Femur (tissue), 1 donor: Measurements from ENCODE around the gene EML3.
"Not testable (repeated sequence)": the region's sequence is repeated elsewhere in the genome, so short reads cannot be mapped to it uniquely, and the experiment has no call there.

Experiments used
- DNase-seq: peaks from one replicate; pipeline ENCODE4 v3.0.0-alpha.2; 2017

EML3 gene

DNA sequence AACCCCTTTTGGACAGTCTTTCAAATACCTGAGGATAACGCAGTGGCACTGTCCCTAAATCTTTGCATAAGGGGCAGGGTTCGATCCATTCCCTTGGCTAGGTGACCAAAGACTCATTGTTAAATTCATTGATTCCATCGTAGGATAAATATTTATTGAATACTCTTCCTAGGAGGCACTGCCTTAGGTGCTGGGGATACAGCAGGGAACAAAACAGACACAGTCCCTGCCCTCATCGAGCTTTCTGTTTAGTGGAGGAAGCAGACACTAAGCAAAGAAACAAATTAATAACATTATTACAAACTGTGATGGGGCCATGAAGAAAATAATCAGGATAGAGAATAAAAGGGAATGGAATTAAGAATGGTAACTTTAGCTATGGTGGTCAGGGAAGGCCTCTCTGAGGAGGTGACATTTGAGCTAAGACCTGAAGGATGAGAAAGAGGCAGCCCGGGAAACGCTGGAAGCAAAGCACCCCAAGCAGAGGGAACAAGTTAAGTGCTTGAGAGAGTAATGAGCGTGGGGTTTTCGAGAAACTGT lies 8.5 kb upstream of the EML3 start:
- no peak for DNase-seq

DNA sequence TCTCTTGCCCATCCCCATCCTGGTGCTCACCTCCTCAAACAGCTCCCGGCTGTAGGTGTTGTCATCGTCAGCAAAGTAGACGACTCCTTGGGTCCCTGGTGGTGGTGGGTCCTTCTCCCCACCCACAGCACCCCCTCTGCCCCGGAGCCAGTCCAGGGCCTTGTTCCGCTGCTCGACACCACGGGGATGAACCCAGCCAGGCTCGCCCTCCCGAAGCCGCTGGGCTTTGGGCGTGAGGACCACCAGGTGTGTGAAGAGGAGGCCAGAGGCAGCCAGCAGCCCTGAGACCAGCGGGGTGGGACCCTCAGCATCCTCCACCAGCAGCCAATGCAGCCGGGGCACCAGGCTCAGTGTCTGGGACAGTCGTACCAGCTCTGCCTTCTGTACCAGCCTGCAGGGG lies 4.4 kb upstream of the EML3 start:
- not testable (repeated sequence) for DNase-seq

DNA sequence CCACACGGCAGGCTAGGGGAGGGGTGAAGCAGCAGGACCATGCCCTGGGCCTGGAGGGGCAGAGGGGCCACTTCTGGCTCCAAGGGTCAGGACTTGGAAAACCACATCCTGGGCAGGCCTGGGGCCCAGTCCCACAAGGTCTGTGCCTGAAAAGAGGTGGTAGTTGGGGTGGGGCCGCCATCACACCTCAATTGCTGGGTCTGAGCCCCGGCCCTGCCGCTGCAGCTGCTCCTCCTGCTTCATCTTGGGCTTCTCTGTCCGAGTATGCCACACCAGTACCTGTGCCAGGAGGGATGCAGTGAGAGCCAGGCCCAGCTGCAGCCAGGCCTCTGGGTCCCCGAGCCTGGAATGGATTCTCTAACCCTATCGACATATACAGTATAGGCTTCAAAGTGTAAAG lies 2.9 kb upstream of the EML3 start:
- DNase-seq: no peak

GRCh38 chr11:62614275-62614674 lies 1.7 kb upstream of the EML3 start:
- no peak for DNase-seq

DNA sequence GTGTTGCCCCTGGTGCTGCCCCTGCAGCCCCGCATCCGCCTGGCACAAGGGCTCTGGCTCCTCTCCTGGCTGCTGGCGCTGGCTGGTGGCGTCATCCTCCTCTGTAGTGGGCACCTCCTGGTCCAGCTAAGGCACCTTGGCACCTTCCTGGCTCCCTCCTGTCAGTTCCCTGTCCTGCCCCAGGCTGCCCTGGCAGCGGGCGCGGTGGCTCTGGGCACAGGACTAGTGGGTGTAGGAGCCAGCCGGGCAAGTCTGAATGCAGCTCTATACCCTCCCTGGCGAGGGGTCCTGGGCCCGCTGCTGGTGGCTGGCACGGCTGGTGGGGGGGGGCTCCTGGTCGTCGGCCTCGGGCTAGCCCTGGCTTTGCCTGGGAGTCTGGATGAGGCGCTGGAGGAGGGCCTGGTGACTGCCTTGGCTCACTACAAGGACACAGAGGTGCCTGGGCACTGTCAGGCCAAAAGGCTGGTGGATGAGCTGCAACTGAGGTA lies 760 bp upstream of the EML3 start:
- peak; percentile 51 for DNase-seq

DNA sequence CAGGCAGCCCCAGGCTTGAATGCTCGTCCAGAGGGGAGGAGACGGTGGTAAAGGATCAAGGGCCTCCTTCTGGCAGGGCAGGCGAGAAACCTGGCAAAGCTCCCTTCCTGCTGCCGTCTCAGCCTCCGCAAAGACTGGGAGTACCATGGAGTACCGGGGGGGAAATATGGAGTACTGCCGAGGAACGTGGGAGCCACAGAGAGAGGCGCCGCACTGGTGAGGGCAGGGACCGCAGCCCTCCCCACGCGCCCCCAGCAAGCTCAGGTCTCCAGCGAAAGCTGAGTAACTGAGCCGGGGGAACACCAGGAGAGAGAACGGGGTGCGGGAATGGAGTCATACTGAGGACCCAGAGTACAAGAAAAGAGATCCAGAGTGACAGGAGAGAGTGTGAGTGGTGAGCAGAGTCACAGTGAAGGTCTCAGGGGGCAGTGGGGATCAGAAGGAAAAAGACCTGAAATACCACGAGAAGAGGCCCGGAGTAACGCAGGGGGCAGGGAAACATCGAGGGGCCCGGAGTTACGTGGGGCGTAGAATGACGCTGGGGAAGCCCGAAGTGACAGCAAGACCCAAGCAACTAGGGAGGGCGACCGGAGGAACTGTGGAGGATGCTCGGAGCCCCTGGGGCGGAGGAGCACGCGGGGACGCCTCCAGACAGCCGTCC lies 740 bp downstream of the EML3 start:
- DNase-seq: peak; percentile 85

DNA sequence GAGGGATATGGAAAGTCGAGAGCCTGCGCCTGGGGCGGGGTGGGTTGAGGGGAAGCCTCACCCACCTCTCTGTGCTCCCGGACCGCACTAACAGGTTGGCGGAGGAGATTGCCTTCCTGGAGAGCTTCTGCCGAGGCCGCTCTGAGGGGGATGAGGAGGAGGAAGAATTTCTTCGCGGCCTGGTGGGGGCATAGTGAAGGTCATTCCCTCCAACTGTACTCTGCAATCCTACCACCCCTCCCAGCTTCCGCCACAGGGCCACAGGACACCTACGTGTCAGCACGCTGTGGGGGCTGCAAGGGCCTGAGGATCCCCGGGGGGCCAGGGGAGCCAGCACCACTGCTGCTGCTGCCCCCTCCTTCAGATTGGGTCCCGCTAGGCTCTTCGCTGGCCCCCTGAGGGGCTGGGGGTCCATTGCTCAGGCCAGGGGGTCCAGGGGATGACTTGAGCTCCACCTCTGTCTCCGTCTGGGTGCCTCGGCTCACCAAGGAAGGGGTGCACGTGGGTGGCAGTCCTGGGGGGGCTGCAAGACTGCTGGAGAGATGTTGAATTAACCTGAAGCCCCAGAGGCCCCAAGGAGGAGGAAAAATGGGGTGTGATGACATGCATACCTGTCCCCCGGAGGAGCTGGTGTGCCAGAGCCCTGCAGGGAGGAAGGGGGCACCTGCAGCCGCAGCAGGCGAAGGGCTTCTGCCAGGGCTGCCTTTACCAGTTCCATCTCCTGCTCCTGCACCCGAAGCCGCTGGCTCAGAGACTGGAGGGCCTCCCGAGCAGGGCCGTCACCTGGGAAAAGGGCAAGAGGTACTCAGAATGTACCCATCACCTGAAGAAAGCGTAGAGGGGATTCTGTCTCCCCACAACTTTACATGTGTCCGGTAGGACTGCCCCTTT lies 1.5 kb downstream of the EML3 start:
- DNase-seq: no peak

DNA sequence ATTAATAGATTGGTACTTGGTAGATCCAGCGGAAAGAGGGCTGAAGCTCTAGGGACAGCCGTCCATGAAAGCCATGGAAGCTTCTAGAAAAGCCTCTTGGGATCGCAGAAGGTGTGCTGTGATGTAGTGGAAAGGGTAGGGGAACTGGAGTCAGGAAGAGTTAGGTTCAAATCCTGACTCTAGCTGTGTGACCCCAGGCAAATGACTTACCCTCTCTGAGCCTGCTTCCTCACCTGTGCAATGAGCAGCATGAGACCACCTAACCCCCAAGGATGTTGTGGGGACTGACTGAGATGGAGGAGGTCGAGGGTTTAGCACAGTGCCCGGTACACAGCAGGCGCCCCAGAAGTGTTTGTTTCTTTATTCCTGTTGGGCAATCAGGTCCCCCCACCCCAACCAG lies 2.2 kb downstream of the EML3 start:
- DNase-seq: no peak

DNA sequence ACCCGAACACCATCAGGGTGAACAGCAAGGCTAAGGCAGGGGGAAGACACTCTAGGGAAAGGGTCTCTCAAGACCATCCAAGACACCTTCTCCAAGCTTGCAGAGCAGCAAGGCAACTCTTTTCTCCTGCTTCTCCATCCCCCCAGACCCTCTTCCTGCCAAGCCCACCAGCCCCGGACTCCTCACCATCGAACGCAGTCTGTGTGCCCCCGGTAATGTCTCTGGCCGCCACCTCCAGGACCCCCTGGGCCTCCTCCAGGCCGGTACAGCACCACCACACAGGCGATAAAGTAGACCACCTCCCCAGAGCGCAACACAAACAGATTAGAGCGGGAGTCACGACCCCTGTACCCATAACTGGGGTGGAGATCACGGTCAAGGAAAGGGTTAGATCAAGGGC lies 3.8 kb downstream of the EML3 start:
- DNase-seq: no peak

- DNase-seq: no peak
Observed at GRCh38 chr11:62607714-62608113, 4.9 kb downstream of the EML3 start.

- no peak for DNase-seq
Observed at GRCh38 chr11:62605902-62606301, 6.7 kb downstream of the EML3 start.

DNA sequence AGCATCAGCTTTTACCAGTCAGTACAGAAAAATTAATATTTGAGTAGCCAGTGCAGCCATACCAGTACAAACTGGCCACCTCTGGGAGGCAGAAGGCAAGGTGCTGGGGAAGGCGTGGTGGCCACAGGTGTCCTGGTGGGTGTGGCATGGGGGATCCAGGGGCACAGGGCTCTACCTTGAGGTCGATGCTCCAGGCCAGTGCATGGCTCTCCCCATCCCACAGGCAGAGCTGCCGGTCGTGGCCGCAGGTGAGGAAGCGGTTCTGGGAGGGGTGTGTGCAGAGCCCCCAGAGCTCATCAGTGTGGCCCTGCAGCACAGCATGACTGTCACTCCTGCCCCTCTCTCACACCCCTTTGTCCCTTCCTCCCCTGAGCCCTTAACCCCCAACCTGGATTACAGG lies 7.1 kb downstream of the EML3 start:
- DNase-seq: no peak

DNA sequence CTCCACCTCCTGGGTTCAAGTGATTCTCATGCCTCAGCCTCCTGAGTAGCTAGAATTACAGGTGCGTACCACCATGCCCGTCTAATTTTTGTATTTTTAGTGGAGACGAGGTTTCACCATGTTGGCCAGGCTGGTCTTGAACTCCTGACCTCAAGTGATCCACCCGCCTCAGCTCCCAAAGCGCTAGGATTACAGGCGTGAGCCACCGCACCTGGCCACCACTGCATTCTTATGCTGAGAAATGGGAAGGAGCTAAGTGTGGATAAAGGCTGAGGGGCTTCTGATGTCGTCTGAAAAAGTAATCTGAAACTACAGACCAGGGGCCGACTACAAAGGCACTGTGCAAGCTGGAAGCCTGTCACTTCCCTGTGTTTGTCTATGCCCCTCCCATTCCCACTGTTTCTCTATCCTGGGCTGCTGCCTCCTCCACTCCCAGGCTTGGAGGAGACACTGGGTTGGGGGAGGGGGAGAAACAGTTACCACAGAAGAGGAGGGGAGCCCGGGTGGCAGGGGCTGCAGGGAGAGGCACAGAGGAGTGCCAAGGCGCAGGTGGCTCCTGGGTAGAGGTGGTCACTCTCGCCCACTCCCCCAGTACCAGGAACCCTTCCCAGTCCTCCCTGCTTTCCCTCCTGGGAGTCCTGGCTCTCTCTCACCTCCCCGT lies 8.0 kb downstream of the EML3 start:
- no peak for DNase-seq

DNA sequence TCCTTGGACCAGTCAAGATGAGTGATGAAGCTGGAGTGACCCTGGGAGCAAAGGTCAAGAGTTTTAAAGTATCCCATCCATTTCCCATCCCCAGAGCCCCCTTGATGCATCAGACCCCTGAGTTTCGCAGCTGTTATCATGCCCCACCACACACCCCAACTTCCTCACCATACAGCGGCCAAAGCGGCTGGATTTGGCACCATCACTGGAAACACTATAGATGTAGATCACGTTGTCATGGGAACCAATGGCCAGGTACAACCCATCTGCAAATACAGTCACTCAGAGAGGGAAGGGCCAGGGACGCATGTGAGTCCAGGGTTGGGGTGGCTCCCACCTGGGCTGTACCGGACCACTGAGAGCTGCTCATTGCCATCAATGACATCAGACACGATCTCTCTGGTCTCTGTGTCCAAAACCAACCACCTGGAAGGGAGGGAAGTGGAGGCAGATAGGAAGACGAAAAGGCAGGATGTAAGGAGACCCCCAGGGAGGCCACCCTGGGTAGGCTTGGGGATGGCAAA lies 8.7 kb downstream of the EML3 start:
- peak; percentile 52 for DNase-seq

DNA sequence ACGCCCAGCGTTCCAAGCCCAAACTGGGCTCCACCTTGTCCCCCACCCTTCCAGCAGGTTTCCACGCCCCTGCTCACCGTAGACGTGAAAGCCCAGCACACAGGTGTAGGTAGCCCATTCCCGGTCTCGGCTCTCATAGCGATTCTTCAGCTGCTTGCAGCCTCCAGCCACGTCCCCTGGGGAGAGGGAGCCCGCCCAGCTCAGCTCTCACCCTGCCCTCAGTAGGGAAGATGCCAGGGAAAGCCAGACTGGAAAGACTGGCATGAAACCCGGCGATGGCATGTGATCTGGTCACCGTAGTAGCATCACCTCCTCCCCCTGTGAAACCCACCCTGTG lies 9.5 kb downstream of the EML3 start:
- no peak for DNase-seq

GRCh38 chr11:62602141-62603071 lies 10.2 kb downstream of the EML3 start:
- peak; percentile 83 for DNase-seq

DNA sequence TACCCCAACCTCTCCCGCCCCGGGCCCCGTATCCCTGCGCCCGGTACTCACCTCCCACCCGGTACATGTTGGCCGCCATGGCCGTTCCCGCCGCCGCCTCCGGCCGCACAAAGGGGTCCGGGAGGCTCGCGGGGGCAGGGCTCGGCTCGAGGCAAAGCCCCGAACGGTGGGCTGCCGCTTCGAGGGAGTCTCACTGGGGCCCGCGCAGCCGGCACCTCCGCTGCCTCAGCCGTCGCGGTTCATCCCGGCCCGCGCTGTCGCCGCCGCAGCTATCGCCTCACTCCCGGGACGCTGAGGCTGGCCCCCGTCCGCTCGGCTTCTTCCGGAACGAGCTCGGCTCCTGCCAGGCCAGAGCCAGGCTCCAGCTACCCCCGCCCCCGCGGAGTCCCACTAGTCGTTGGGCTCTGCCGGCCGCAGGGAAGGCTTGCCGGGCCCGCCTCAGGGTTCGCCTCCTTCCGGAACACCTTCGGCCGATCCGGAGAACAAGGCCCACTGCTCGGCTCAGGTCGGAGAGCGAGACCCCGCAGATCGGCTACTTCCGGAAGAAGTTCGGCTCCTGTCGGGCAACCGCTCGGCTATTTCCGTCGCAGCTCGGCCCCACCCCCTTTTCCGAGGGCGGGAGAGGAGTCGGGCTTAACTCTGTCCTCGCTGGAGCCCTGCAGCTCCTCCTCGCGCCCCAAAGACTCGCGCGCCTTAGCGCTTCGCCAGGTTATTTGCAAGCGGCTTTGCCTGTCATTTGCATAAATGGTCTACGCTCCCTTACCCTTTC lies 11.0 kb downstream of the EML3 start, which contains the start of gene MTA2:
Gene MTA2 (minus strand): TSS at position 494 of the 769 bp plus-strand sequence. CDS start 415 bp downstream, at position 79.
- DNase-seq: peak; percentile 100

DNA sequence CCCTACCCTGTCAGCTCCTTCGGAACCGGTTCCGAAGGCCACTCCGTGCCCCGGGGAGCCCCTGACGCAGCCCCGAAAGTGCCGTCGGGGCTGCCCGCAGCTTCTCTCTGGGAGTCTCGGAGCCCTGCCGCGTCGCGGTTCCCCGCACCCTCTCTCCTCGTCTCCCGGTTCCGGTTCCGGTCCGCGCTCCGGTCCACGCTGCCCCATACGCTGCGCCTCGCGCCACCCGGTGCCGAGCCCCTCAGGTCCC lies 11.5 kb downstream of the EML3 start:
- DNase-seq: no peak

- no peak for DNase-seq
Observed at GRCh38 chr11:62600367-62601121, 12.0 kb downstream of the EML3 start.

GRCh38 chr11:62599901-62600300 lies 12.7 kb downstream of the EML3 start:
- no peak for DNase-seq
